ENCODE data around the gene HEXD.
A peak's percentile ranks its signal among the peaks of the same experiment; 100 is the strongest.
"Not testable (repeated sequence)": the region's sequence is repeated elsewhere in the genome, so short reads cannot be mapped to it uniquely, and the experiment has no call there.

HEXD gene

DNA sequence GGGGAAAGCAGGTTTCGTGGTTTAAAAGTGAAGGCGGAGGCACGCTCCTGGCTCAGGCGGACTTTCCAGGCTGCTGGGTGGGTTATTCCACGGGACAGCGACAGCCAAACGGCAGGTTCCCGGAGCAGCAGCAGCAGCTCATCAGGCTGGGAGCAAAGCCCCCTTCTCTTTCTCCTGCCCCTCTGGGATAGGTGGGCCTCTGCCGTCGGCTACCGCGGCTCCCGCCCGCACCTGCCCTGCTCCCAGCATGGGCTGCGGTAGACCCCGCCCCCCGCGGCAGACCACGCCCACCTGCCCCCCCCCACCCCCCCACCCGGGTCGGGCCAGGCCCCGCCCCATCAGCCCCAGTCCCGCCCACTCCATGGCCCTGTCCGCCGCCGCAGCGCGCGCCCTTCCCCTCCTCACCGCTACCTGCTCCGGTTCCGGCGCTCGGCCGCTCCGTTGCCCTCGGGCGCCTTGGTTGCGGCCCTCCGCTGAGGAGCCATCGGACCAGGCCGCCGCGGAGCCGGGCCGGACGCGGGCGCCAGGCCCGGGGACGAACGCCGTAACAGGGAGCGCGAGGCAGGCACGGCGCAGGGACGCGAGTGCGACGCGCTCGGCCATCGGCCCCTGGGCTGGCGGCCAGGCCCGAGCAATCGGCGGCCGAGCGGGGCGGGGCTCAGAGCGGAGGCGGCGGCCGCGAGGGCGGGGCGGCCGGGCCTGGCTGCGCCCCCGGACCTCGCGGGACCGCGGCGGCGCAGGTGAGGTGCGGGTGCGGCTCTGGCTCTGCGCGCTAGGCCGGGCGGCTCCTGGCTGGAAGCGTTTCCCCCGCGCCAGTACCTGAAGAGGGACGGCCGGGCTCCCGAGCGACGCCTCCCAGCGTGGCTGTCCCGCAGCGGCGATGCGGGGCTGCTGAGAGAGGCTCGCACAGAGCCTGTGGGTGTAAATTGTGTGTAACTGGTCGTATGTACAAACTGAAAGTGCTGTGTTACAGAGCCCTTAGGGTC lies at the start of gene HEXD, which contains the start of gene OGFOD3:
TSS of gene HEXD (plus strand) at position 347 of the 986 bp plus-strand sequence. CDS start 1,453 bp downstream, outside the sequence.
TSS of gene OGFOD3 (minus strand) at position 586 of the 986 bp plus-strand sequence. CDS start at position 485, 101 bp downstream.
- peak; percentile 31 for DNase-seq

DNA sequence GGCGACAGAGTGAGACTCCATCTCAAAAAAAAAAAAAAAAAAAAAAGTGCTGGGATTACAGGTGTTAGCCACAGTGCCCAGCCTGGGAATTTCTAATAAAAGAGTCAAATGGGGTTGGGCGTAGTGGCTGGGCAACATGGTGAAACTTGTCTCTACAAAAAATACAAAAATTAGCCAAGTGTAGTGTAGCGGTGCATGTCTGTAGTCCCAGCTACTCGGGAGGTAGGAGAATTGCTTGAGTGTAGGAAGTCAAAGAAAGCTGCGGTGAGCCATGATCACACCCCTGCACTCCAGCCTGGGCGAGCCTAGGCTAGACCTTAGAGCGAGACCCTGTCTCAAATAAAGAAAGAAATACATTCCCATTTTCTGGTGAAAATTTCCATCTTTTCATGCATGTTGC lies 48.9 kb upstream of the HEXD start:
- no peak for DNase-seq

DNA sequence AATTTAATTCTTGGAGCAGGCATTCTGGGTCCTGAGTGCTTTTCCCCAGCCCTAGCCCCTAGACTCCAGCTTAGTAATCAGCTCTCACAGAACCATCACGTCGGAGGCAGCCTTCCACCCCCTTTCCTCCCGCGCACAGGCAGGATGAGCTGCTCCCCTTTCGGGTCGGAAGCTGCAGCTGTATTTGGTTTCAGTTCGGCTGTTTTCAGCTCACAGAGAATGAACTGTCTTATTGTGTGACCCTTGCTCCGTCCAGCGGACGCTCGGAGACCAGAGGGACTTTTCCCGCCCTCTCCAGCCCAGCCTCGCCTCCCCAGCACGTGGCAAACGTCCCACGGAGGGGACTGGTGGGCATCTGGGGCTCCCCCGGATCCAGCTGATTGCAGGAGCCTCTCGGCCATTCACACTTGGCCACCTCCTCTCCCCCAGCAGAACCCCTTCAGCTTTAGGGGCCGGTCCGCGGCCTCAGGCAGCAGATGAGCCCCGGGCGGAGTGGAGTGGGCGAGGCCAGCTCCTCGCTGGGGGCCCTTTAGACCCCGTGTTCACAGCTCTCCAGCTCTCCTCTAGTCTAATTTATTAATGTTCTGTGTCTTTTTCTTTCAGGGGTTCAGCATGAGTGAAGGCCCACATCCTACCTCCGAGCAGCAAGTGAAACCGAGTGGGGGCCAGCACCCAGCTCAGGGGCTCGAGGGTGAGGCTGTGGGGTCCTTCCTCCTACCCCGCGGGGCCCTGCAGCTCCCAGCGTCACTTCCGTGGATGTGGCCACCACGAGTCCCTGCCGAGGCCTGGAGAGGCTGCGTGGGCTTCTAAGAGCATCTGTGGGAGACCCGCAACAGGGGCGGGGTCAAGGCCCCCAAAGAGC lies 47.4 kb upstream of the HEXD start:
- DNase-seq, result no peak

DNA sequence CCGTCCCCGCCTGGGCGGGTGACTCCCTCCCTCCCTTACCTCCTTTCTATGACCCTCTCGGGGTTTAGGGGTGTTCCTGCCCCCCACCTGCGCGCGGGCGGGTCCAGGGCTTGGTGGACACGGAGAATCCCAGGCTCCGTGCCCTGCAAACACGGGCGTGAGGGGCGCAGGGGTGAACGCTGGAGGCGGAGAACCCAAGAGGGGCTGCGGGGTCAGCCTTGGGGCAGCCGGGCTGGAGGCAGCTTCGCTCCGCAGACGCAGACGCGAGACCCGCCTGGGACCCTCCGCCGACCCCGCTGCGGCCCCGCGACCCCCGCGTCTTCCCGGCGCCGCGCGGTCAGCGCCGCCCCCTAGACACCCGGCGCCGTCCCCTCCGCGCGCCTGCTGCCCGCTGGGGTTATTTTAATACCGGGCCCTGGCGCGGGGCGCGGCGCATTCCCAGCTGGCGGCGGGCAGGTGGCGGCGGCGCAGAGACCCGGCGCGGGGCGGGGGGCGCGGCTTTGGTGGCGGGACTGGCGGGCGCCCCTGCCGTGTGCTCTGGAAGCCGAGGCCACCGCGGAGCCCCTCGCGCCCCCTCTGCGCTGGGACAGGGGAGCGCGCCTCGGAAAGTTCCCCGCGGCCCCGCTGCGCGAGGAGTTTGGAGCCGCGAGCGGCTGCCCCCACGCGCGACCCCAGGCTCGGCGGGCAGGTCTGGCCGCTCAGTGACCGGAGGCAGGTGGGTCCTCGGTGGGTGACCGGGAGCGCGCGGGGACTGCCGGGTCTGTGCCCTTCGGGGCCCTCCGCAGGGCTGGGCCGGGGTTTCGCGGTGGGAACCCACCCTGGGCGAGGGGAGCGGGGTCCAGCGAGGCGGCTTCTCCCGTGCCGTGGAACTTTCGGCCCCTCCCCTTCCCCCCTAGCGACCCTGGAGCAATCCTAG lies 46.6 kb upstream of the HEXD start, which contains the start of gene UTS2R:
TSS of gene UTS2R (plus strand) at position 433 of the 916 bp plus-strand sequence. CDS start 2,560 bp downstream, outside the sequence.
- DNase-seq, result no peak

DNA sequence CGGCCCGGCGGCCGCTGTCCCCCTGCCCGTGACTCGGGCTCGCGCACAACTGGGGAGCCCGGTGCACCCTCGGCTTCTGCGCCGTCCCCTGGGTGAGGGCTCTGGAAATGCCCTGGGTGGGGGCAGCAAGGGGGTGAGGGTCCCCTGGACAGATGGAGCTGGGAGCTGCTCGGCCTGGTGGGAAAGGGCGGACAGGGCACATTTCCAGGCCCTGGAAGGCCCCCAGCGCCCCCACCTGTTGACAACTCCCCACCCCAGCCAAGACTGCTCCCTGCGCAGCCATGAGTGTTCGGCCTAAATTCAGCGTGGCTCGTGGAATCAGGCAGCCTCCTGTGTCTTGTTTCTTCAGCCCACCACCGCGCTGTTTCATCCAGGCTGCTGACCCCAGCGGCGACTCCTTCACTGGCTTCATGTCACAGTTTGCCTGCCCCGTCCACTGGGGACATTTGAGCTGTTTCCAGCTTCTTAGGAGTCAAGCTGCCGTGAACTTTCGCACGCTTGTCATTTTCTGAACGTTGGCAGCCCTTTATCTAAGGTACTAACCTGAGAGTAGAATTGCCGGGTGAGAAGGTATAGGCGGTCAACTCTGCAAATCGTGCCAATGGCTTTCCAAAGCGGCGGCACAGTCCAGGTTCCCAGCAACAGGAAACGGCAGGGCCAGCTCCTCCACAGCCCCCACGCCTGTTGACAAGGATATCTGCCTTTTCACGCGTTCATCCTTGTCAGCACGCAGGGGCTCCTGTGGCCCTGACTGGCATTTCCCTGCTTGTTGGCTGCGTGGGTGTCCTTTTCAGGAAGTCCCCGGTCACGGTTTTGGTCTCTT lies 45.7 kb upstream of the HEXD start:
- DNase-seq, result no peak

DNA sequence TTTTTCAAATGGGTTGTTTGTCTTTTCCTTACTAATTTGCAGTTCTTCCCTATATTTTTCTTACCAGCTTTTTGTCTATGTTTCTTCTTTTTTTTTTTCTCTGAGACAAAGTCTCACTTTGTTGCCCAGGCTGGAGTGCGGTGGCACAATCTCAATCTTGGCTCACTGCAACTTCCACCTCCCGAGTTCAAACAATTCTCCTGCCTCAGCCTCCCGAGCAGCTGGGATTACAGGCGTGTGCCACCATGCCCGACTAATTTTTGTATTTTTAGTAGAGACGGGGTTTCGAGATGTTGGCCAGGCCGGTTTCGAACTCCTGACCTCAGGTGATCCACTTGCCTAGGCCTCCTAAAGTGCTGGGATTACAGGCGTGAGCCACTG lies 45.1 kb upstream of the HEXD start:
- not testable (repeated sequence) for DNase-seq

DNA sequence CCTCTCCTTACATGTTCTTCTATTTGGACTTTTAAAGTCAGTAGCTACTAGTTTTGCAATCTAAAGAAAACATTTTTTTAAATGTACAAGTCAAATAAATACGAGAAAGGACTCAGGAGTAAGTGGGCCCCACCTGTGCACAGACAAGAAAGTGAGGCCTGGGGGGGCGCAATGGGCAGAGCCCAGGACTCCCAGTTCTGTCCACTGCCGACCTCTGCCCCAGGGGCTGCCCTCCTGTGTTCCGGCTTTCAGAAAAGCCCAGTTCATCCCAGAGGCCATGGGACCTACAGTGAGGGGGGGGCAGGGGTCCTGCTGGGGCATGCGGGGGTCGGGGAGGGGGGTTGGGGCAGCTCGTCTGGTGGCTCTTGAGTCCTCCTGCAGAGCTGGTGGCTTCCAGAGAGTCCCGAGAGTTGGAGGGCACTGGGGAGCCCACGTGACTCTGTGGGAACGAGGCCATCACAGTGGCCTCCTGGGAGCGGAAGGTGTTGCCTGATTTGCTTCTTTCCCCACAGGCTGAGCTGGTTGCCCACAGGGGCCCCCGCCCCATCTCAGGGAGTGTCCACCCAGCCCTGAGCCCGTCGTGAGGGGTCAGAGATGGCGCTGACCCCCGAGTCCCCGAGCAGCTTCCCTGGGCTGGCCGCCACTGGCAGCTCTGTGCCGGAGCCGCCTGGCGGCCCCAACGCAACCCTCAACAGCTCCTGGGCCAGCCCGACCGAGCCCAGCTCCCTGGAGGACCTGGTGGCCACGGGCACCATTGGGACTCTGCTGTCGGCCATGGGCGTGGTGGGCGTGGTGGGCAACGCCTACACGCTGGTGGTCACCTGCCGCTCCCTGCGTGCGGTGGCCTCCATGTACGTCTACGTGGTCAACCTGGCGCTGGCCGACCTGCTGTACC lies 44.2 kb upstream of the HEXD start:
- DNase-seq, result no peak

DNA sequence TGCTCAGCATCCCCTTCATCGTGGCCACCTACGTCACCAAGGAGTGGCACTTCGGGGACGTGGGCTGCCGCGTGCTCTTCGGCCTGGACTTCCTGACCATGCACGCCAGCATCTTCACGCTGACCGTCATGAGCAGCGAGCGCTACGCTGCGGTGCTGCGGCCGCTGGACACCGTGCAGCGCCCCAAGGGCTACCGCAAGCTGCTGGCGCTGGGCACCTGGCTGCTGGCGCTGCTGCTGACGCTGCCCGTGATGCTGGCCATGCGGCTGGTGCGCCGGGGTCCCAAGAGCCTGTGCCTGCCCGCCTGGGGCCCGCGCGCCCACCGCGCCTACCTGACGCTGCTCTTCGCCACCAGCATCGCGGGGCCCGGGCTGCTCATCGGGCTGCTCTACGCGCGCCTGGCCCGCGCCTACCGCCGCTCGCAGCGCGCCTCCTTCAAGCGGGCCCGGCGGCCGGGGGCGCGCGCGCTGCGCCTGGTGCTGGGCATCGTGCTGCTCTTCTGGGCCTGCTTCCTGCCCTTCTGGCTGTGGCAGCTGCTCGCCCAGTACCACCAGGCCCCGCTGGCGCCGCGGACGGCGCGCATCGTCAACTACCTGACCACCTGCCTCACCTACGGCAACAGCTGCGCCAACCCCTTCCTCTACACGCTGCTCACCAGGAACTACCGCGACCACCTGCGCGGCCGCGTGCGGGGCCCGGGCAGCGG lies 43.4 kb upstream of the HEXD start:
- DNase-seq, result no peak

DNA sequence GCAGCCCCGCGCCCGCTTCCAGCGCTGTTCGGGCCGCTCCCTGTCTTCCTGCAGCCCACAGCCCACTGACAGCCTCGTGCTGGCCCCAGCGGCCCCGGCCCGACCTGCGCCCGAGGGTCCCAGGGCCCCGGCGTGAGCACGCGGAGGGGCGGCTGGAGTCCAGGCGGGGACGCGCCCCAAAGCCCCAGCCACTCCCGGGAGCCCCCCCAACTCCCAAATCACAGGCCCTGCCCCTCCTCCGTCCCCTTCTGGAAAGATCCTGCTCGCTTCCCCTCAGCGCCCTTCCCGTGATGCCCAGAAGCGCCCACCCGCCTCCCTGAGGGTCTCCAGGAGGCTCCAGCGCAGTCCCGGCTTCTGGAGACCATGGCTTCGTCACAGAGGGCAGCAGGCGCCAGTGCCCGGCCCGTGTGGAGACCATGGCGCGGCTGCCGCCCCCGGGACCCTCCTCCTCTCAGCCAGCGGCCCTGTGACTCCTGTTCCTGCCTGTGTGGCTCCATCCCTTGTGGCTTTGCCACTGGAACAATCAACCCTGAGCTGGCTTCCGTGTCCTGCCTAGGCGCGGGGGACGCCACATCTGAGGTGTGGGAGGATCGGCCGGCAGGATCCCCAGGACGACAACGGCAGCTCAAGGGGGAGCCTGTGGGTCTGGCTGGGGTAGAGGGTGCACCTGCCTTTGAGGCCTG lies 42.6 kb upstream of the HEXD start:
- no peak for DNase-seq

DNA sequence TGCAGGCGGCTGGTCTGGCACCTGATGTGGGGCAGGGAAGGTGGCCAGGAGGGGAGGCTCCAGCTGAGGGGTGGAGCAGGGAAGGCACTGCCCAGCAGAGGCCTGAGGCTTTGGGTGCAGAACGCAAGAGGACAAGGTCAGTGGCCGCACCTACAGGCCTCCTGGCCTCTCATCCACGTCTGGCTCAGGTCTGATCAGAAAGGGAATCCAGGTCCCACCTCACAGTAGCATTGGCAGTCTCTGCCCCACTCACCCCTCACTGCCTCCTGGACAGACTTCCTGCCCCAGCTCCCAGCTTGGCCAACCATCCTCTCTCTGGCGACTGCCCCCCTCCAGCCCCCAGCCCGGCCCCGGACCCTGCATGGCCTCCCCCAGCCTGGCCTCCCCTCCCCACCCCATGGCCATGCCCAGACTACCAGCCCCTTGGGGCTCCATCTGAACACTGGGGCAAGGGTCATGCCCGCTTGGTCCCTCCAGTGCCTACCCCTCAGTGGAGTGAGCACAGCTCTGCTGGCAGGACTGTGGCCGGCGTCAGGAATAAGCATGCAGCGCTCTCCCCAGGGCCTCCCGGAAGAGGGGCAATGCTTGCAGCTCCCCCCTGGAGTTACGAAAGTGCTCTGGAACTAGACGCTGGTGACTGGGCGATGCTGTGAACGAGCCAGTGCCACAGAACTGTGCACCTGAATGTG lies 42.0 kb upstream of the HEXD start:
- DNase-seq, result no peak

DNA sequence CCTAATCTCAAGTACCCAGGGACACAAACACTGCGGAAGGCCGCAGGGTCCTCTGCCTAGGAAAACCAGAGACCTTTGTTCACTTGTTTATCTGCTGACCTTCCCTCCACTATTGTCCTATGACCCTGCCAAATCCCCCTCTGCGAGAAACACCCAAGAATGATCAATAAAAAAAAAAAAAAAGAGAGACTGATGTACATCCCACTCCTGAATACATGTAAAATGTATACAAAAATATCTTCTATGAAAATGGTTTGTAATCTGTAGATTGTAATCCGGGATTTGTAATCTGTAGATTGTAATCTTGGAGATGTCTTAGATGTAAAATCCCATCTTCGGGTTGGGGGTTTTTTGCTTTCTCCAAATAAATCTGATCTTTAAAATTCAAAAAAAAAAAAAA lies 40.9 kb upstream of the HEXD start:
- not testable (repeated sequence) for DNase-seq

DNA sequence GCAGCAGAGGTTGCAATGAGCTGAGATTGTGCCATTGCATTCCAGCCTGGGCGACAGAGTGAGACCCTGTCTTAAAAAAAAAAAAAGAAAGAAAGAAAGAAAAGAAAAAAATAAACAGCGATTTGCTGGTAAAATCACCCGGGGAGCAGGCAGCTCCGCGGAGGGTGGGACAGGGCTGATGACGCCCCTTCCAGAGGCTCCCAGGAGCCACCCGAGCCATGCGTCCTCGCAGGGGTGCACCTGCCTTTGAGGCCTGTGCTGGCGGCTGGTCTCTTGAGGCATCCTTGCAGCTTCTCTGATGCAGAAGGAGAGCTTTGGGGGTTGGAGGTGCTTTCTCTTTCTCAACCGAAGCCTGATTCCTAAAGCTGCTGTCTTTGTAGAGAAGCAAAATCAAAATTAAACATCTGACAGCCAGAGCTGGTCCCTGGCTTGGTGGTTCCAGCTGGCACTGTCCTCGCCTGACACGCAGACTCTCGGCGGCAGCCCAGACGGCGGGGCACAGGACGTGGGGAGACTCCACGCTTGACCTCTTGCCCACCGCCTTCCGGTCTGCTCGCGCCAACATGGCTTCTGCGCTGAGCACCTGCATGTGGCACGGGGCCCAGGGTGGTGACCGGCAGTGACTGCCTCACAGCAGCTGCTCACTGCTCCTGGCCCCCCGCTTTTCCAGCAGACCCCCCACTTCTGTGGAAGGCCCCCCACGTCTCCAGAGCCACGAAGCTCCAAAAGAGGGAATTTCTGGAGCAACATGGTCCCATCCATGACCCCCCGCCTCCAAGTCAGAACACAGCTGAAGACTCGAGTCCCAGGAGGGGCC lies 40.0 kb upstream of the HEXD start:
- DNase-seq, result no peak

DNA sequence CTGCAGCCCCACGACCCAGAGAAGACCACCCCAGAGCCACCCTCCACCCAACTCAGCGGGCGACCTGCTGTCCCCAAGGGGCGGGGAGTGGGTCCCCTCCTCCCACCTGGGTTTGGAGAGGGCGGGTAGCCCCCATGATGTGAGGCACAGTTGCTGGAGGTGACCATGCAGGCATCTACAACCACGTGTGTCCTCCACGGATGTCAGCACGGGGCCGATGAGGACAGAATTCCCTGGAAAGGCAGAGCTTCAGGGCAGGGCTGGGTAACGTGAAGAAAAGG lies 39.5 kb upstream of the HEXD start:
- no peak for DNase-seq

DNA sequence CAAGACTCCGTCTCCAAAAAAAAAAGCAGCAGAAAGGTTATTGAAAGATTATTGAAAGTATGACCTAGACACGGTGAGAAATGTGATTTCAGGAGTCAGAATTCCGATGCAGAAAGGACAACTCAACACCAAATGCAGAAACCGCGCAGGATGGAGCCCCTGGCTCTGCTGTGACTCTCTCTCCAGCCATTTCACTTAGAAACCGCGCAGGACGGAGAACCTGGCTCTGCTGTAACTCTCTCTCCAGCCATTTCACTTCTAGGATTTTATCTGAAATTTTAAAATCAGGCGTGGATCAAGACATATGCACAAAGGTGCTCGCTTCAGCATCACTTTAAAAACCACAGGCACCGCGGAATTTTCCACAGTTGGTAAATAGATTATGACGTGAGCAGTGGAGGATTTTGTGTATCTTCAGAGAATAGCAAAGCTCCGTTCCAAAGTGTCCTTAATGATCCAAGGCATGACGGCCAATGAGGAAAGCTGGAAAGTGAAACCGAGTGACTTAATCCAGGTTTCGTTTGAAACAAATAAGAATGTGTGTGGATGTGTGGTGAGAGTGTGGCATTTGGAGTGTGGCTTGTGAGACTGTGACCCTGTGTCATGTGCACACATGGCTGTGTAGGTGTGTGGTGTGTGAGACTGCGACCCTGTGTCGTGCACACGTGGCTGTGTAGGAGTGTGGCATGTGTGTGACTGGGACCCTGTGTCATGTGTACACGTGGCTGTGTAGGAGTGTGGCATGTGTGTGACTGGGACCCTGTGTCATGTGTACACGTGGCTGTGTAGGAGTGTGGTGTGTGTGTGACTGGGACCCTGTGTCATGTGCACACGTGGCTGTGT lies 37.1 kb upstream of the HEXD start:
- DNase-seq, result no peak

DNA sequence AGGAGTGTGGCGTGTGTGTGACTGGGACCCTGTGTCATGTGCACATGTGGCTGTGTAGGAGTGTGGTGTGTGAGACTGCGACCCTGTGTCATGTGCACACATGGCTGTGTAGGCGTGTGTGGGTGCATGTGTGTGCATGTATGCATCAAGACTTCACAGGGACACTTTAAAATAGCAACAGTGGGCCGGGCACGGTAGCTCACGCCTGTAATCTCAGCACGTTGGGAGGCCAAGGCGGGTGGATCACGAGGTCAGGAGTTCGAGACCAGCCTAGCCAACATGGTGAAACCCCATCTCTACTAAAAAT lies 36.5 kb upstream of the HEXD start:
- not testable (repeated sequence) for DNase-seq

DNA sequence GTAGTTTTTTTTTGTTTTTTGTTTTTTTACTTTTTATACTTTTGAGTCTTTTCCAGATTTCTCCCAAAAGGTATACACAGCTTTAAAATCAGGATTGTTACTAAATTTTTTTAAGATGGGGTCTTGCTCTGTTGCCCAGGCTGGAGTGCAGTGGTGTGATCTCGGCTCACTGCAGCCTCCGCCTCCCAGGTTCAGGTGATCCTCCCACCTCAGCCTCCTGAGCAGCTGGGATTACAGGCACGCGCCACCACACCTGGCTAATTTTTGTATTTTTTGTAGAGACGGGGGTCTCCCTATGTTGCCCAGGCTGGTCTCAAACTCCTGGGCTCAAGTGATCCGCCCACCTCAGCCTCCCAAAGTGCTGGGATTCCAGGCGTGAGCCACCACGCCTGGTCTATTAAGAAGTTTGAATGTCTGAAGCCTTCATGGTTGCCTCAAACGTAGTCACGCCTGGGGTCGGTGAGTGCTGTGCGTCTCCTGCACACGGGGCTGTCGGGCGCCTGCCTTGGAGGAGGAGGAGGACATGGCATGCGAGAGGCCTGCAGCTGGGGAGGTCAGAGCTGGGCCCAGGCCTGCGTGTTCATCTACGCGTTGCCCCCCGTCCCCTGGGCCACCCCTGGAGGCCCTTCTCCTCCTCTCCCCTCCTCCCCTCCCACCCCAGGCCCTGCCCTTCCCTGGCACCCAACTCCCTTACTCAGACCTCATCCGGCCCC lies 35.8 kb upstream of the HEXD start:
- DNase-seq, result not testable (repeated sequence)

All from NCI-H1694 (cell line).